H4 (cell line): ENCODE results near the gene PTPRG. TPM values are rescaled to one million over a fixed set of nuclear protein-coding genes. Genes with fewer than 3 reads are reported as not detected.
A peak's percentile ranks its signal among the peaks of the same experiment; 100 is the strongest.
"Not testable (repeated sequence)": the region's sequence is repeated elsewhere in the genome, so short reads cannot be mapped to it uniquely, and the experiment has no call there.

Experiments
- DNase-seq: peaks from one replicate; pipeline ENCODE4 v3.0.0-alpha.2; 2015; ENCODE audit warnings: low spot score
- total RNA-seq: library from RNA; depleted of rRNA; stranded (reverse); fragments of >200 nt; shearing (Covaris generic); gene quantifications from 2 replicates; pipeline ENCODE4 v1.2.3, GENCODE V29; 2014

PTPRG gene
- total RNA-seq, 1 experiment from 2014 or later = 16.1 TPM

DNA sequence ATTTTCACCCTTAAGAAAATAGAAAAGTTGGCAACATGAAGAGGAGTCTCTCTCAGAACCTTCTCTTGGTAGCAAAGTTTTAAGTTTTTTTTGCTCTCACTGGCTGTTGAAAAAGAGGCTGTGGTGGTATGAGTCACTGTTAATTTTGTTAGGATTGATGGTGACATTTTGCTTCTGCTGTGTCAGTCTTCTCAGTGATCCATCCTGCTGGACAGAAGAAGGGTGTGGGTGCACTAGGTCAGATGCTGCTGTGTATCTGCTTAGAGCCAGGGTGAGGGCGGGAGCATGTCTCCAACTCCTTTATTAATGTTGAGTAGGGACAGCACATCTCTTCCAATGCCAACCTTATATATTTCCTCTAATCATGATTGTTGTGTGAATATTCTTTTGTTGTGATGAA lies 442.5 kb downstream of the PTPRG start:
- no peak for DNase-seq

GRCh38 chr3:62007036-62007435 lies 445.7 kb downstream of the PTPRG start:
- peak; percentile 10 for DNase-seq

DNA sequence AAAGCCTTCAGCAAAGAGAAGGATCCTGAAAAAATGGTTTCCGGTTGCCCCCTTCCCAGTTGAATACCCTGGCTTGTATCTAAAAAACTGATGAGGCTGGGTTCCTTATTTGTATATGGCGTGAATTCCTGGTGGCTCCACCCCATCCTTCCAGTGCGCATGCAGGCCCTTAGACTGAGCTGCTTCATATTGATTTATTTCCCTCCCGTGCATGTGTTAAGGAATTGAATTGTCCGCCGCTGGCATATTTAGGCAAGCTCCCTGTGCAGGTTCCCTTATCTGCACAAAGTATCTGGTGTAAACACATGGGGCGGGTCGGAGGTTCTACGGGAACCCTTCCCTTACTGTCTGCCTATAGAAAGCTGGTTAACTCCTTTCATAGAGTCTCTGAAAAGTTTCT lies 449.6 kb downstream of the PTPRG start:
- DNase-seq = no peak

GRCh38 chr3:62011666-62012065 lies 450.3 kb downstream of the PTPRG start:
- no peak for DNase-seq

- DNase-seq = no peak
Observed at GRCh38 chr3:62013951-62014350, 452.6 kb downstream of the PTPRG start.

- DNase-seq = no peak
Observed at GRCh38 chr3:62015111-62015510, 453.7 kb downstream of the PTPRG start.

GRCh38 chr3:62019906-62020305 lies 458.5 kb downstream of the PTPRG start:
- no peak for DNase-seq

- DNase-seq = no peak
Observed at GRCh38 chr3:62020706-62021105, 459.3 kb downstream of the PTPRG start.

DNA sequence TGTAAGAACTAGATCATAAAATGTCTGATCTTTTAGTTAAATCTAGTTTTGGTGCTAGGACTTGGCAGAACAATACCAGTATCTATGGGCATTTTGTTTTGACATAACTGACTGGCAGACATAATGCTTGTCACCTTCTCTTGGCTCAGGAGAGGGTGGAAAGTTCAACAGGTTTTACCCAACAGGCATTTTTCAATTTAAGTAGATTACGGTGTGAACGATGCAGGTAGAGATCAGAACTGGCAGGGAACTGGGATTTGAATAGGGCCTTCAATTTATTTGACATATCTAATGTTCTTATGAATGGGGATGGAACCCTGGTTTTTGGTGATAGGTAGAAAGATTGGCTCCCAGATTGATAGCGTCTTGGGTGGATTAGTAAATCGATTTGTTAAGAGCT lies 460.9 kb downstream of the PTPRG start:
- DNase-seq = no peak

- DNase-seq = no peak
Observed at GRCh38 chr3:62024882-62025281, 463.5 kb downstream of the PTPRG start.

GRCh38 chr3:62025913-62026312 lies 464.5 kb downstream of the PTPRG start:
- no peak for DNase-seq

GRCh38 chr3:62027241-62027640 lies 465.9 kb downstream of the PTPRG start:
- DNase-seq = no peak

- no peak for DNase-seq
Observed at GRCh38 chr3:62027796-62028195, 466.4 kb downstream of the PTPRG start.

- DNase-seq = no peak
Observed at GRCh38 chr3:62028236-62028635, 466.9 kb downstream of the PTPRG start.

GRCh38 chr3:62032738-62033137 lies 471.4 kb downstream of the PTPRG start:
- DNase-seq = no peak

DNA sequence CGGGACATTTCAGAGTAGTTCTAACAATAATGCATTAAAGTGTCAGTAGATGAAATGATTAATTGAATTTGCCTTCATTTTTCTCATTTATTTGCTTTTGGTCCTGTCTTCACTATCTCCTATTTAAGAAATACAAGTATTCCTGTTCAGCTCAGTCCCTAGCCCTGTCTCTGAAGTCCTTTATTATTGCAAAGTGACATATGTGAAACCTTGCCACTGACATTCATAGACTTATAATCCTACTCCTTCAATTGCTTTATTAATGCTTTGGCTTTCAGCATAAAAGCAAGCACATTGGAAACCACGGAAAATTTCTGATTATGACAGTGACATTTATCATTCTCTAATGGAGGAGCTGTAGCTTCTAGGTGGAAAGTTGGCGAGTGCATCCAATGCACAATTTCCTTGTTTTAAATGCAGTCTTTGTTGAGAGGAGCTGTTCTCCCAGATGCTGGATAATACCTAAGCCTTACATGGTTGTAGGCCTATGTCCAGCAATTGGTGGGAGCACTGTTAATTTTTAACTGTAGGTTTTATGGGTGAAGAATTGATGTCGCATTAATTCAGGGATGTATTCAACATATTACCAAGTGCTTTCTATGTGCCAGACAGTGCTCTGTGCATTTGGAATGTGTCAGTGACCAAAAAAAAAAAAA lies 474.2 kb downstream of the PTPRG start:
- no peak for DNase-seq

DNA sequence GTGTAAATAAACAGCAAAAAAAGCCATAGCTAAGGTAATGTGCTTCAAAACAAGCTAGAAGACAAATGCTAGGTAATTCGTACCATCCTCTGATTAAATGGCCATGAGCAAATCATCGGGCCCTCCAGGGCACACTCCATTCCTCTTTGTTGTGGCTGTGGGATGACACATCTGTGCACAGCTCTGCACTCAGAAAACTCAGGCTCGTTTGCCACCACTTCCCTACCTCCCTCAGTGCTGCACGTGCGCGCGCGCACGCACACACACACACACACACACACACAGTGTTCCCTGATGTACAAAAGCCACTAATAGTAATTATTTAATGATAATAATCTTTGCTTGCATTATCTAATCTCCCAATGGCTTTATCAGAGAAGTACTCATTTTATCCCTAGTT lies 475.4 kb downstream of the PTPRG start:
- DNase-seq = no peak

DNA sequence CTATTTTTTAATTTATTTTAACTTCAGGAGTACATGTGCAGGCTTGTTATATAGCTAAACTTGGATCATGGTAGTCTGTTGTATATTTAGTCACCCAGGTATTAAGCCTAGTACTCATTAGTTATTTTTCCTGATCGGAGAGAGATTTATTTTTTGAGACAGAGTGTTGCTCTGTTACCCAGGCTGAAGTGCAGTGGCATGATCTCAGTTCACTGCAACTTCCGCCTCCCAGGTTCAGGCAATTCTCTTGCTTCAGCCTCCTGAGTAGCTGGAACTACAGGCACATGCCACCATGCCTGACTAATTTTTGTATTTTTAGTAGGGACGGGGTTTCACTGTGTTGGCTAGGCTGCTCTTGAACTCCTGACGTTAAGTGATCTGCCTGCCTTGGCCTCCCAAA lies 477.4 kb downstream of the PTPRG start:
- not testable (repeated sequence) for DNase-seq

DNA sequence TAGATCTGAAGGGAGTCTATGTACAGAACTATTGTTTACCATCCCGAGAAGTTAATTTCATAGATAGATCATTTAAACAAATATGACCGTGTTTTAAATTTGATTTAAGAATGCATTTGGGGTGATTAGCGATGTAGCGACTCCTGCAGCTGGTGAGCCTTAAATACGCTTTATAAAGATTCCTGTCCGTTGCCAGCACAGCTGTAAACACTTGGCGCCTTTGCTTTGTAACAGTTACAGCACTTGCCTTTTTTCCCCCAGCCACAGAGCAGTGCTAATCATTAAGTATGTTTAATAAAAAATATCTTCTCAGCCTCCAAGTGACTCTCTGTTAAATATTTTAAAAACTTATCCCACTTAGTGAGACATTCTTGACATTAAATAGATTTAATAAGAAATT lies 478.2 kb downstream of the PTPRG start:
- DNase-seq = no peak

DNA sequence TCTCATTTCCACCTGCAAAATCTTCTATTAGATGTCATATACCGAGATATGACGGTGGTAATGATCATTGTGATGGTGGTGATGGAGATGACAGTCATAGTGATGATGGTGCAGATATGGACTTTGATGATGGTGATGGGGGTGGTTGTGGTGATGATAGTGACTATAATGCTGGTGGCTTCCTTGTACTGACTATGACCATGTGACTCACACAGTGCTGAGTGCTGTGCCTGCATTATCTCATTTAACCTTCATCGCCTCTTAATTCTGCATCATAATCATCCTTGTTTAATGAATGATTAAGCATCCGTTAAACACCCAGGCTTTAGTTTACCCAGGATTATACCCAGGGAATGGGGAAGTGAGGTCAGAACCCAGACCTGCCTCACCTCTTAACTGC lies 480.3 kb downstream of the PTPRG start:
- no peak for DNase-seq

GRCh38 chr3:62044874-62045411 lies 483.6 kb downstream of the PTPRG start:
- DNase-seq = no peak

DNA sequence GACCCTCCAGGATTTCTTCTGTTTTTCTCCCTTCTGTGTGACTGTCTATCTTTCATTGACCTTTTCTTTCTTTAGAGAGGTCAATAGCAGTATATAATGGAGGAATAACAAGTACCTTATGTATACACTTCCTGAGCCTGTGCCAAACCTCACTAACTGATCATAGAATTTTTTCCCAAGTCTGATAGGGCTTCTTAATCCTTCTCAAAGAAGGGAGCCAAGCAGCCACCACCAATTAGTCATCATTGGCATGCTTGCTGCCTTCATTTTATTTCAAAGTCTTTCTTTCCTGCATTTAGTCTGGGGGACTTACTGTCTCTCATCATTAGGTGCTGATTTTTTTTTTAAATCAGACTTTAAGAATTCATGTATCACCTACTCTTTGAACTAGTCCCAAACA lies 485.0 kb downstream of the PTPRG start:
- no peak for DNase-seq

DNA sequence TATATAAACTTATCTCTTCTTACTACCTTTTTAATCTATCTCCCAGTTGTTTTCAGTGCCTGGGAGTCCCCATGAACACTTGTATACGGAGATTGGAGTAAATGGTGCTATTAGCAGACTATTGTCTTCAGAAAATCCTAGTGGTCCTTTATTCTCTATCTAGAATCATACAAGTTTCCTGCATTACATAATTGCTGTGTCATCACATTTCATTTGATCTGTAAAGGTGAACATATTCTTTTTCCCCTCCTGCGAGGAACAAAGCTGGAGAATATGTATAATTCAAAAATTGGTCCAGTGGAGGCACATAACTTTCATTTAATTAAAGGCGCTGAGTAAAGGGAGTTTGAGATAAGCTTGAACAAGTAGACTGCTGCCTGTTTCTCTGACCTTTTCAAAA lies 487.2 kb downstream of the PTPRG start:
- no peak for DNase-seq

DNA sequence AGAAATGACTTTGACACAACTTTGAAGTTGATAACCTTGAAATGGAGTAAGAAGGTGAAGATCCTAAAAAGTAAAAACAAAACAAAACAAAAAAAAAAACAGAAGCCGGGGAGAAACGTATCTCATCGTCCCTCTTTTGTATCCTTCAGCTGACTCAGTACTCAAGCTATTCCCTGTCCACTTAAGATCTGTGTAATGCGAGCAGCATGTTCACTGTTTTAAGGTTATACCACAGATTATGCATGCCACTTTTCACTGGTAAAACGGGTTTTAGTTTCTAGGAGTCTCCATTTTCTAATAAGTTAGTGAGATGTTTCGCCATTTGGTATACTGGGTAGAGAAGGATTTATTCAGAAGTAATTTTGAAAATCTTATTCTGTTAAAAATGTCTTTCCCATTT lies 487.7 kb downstream of the PTPRG start:
- no peak for DNase-seq
